HEK293T (cell line): Measurements from ENCODE around the gene DLEU7.

Experiments used
- ELF4 ChIP-seq: fragments of 450-650 bp; IDR thresholded peaks from 2 replicates; pipeline ENCODE4 v1.6.1; 2017; ENCODE audit warnings: antibody characterized with exemption
- FOXA1 ChIP-seq: fragments of 450-650 bp; IDR thresholded peaks from 2 replicates; pipeline ENCODE4 v1.6.1; 2016; ENCODE audit warnings: mild to moderate bottlenecking
- FOXM1 ChIP-seq: fragments of 450-650 bp; IDR thresholded peaks from 2 replicates; pipeline ENCODE4 v1.6.1; 2017; ENCODE audit warnings: mild to moderate bottlenecking, borderline replicate concordance
- L3MBTL2 ChIP-seq: fragments of 450-650 bp; conservative IDR thresholded peaks from 2 replicates; pipeline ENCODE4 v1.6.1; 2016; ENCODE audit warnings: mild to moderate bottlenecking
- LEF1 ChIP-seq: fragments of 450-650 bp; IDR thresholded peaks from 2 replicates; pipeline ENCODE4 v1.6.1; 2017; ENCODE audit warnings: mild to moderate bottlenecking, borderline replicate concordance
- SP1 ChIP-seq: fragments of 450-650 bp; IDR thresholded peaks from 2 replicates; pipeline ENCODE4 v1.6.1; 2017
- TARDBP ChIP-seq: fragments of 450-650 bp; IDR thresholded peaks from 2 replicates; pipeline ENCODE4 v1.6.1; 2016
- ZNF384 ChIP-seq: fragments of 450-650 bp; IDR thresholded peaks from 2 replicates; pipeline ENCODE4 v1.6.1; 2016
- TF ChIP-seq, protein P1 (sequence below): fragments of 450-650 bp; IDR thresholded peaks from 2 replicates; pipeline ENCODE4 v1.6.1; 2016

DNA sequence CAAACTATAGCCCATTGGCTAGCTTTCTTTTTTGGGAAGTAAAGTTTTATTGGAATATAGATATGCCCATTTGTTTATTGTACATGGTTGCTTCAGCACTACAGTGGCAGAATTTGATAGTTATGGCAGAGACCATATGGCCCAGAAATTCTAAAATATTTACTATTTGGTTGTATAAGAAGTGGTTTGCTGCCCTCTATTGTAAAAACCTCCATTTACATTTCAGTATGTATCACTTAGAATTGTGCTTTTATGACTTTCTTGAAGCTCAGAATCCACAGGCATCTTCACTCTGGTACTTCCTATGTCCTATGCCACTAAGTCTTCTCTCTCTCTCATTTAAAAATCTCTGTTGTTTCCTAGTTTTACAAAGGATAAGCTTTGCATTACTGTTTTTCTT lies 37.7 kb downstream of the DLEU7 start:
- no peak for TF ChIP-seq TARDBP
- TF ChIP-seq, protein P1, sequence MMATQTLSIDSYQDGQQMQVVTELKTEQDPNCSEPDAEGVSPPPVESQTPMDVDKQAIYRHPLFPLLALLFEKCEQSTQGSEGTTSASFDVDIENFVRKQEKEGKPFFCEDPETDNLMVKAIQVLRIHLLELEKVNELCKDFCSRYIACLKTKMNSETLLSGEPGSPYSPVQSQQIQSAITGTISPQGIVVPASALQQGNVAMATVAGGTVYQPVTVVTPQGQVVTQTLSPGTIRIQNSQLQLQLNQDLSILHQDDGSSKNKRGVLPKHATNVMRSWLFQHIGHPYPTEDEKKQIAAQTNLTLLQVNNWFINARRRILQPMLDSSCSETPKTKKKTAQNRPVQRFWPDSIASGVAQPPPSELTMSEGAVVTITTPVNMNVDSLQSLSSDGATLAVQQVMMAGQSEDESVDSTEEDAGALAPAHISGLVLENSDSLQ, result no peak
- TF ChIP-seq L3MBTL2, result no peak
- no peak for TF ChIP-seq SP1
- no peak for TF ChIP-seq FOXM1
- no peak for TF ChIP-seq LEF1
- TF ChIP-seq ZNF384, result no peak
- no peak for TF ChIP-seq FOXA1
- no peak for TF ChIP-seq ELF4
